Measurements from ENCODE around the gene TMEM218. TPM values are rescaled to one million over a fixed set of nuclear protein-coding genes. Genes with fewer than 3 reads are reported as not detected.

TMEM218 gene
- total and polyA plus RNA-seq, 2 of the 8 experiments (the other 6 are each of a cell fraction or from before 2014, with no cell fraction given): 17.0 to 33.5 TPM

Other genes with a start within 250 kb of the TMEM218 start
- 7.8 and 12.1 TPM in 2 replicates for gene ROBO3, start 246.2 kb downstream of the TMEM218 start, total RNA-seq (2021; fragmentation: NEBNext Ultra II Directional; extraction: Animal tissue kit (Norgen Biotek cat#: 25700))
- 24.6 and 42.1 TPM in 2 replicates for gene ROBO3, start 246.2 kb downstream of the TMEM218 start, polyA plus RNA-seq (2011; rRNA removed)
- gene ROBO4, start 213.8 kb downstream of the TMEM218 start, total RNA-seq (2021; fragmentation: NEBNext Ultra II Directional; extraction: Animal tissue kit (Norgen Biotek cat#: 25700)): not detected in 2 replicates
- 0.03 TPM in 1 of 2 replicates, not detected in the other for gene ROBO4, start 213.8 kb downstream of the TMEM218 start, polyA plus RNA-seq (2011; rRNA removed)
- not detected in 2 replicates for gene HEPN1, start 192.4 kb downstream of the TMEM218 start, total RNA-seq (2021; fragmentation: NEBNext Ultra II Directional; extraction: Animal tissue kit (Norgen Biotek cat#: 25700))
- gene HEPN1, start 192.4 kb downstream of the TMEM218 start, polyA plus RNA-seq (2011; rRNA removed): not detected in 2 replicates
- gene HEPACAM, start 175.6 kb downstream of the TMEM218 start, total RNA-seq (2021; fragmentation: NEBNext Ultra II Directional; extraction: Animal tissue kit (Norgen Biotek cat#: 25700)): not detected in 2 replicates
- gene HEPACAM, start 175.6 kb downstream of the TMEM218 start, polyA plus RNA-seq (2011; rRNA removed): not detected in 2 replicates
- 3.1 and 4.0 TPM in 2 replicates for gene CCDC15, start 157.4 kb downstream of the TMEM218 start, total RNA-seq (2021; fragmentation: NEBNext Ultra II Directional; extraction: Animal tissue kit (Norgen Biotek cat#: 25700))
- gene CCDC15, start 157.4 kb downstream of the TMEM218 start, polyA plus RNA-seq (2011; rRNA removed): 0.64 and 1.5 TPM in 2 replicates
- gene SLC37A2, start 48.3 kb downstream of the TMEM218 start, total RNA-seq (2021; fragmentation: NEBNext Ultra II Directional; extraction: Animal tissue kit (Norgen Biotek cat#: 25700)): 1.1 and 1.3 TPM in 2 replicates
- 1.9 and 2.0 TPM in 2 replicates for gene SLC37A2, start 48.3 kb downstream of the TMEM218 start, polyA plus RNA-seq (2011; rRNA removed)
- 1.9 and 2.0 TPM in 2 replicates for gene PKNOX2, start 53.1 kb upstream of the TMEM218 start, total RNA-seq (2021; fragmentation: NEBNext Ultra II Directional; extraction: Animal tissue kit (Norgen Biotek cat#: 25700))
- 2.0 and 2.5 TPM in 2 replicates for gene PKNOX2, start 53.1 kb upstream of the TMEM218 start, polyA plus RNA-seq (2011; rRNA removed)